Stimulated activated CD8-positive, alpha-beta memory T cell treated with anti-CD3 and anti-CD28 coated beads, Interleukin-4, amount 100 ng/mL, for 24 hours (primary cell): ENCODE data around the gene UBN1.

Experiments used
- DNase-seq: peaks from one replicate; pipeline ENCODE4 v3.0.0-alpha.2; 2020; ENCODE audit warnings: low read depth

The UBN1 gene

GRCh38 chr16:4825196-4825595, 22.1 kb upstream of the UBN1 start:
- no peak for DNase-seq

- no peak for DNase-seq
Measured at GRCh38 chr16:4826526-4826925, 20.8 kb upstream of the UBN1 start.

GRCh38 chr16:4826980-4827379, 20.3 kb upstream of the UBN1 start:
- no peak for DNase-seq

GRCh38 chr16:4828567-4829321, 18.5 kb upstream of the UBN1 start:
- DNase-seq, result no peak

- DNase-seq, result no peak
Measured at GRCh38 chr16:4830408-4830807, 16.9 kb upstream of the UBN1 start.

GRCh38 chr16:4831616-4832015, 15.7 kb upstream of the UBN1 start:
- DNase-seq, result no peak

- no peak for DNase-seq
Measured at GRCh38 chr16:4832698-4833343, 14.5 kb upstream of the UBN1 start.

- no peak for DNase-seq
Measured at GRCh38 chr16:4833584-4833983, 13.7 kb upstream of the UBN1 start.

GRCh38 chr16:4836727-4837126, 10.6 kb upstream of the UBN1 start:
- no peak for DNase-seq

GRCh38 chr16:4837733-4838501, 9.4 kb upstream of the UBN1 start:
- DNase-seq, result no peak

- no peak for DNase-seq
Measured at GRCh38 chr16:4839942-4840341, 7.3 kb upstream of the UBN1 start.

- no peak for DNase-seq
Measured at GRCh38 chr16:4840984-4841383, 6.3 kb upstream of the UBN1 start.

GRCh38 chr16:4846503-4846900, 779 bp upstream of the UBN1 start:
- DNase-seq, result peak; percentile 1

- DNase-seq, result peak; percentile 15
Measured at GRCh38 chr16:4847774-4848587, 700 bp downstream of the UBN1 start.

- DNase-seq, result no peak
Measured at GRCh38 chr16:4850211-4850610, 2.9 kb downstream of the UBN1 start.

GRCh38 chr16:4852221-4852872, 5.1 kb downstream of the UBN1 start:
- DNase-seq, result no peak

GRCh38 chr16:4855371-4855770, 8.1 kb downstream of the UBN1 start:
- no peak for DNase-seq

- no peak for DNase-seq
Measured at GRCh38 chr16:4855804-4856203, 8.5 kb downstream of the UBN1 start.

- DNase-seq, result no peak
Measured at GRCh38 chr16:4859190-4859899, 12.1 kb downstream of the UBN1 start.

- no peak for DNase-seq
Measured at GRCh38 chr16:4859900-4860255, 12.6 kb downstream of the UBN1 start.

GRCh38 chr16:4860727-4861342, 13.6 kb downstream of the UBN1 start:
- no peak for DNase-seq
